Vagina (tissue), 2 donors: ENCODE measurements around the gene ZBTB12.
"Not testable (repeated sequence)": the region's sequence is repeated elsewhere in the genome, so short reads cannot be mapped to it uniquely, and the experiment has no call there.

ENCODE experiments used
- POLR2AphosphoS5 ChIP-seq, 2 donors: sonication (generic); formaldehyde crosslinking; IDR thresholded peaks; one replicate each; pipeline ENCODE4 v1.9.0; 2017; ENCODE audit warnings: antibody characterized with exemption in 2 of 2, mild to moderate bottlenecking in 2 of 2, low read depth in 1 of 2; ENCODE audit not compliant: insufficient read depth in 1 of 2
- TF ChIP-seq, protein P1 (sequence below), 3 experiments: fragments of 450-650 bp in 2 of 3; fragments of 200-600 bp in 1 of 3; sonication (generic) in 1 of 3; IDR thresholded peaks; one replicate each; pipeline ENCODE4 v1.5.1; 2017 to 2019; ENCODE audit warnings: antibody characterized with exemption in 3 of 3, mild to moderate bottlenecking in 2 of 3, moderate library complexity in 2 of 3

GRCh38 chr6:31868658-31868971, 33.3 kb downstream of the ZBTB12 start:
- TF ChIP-seq, protein P1, sequence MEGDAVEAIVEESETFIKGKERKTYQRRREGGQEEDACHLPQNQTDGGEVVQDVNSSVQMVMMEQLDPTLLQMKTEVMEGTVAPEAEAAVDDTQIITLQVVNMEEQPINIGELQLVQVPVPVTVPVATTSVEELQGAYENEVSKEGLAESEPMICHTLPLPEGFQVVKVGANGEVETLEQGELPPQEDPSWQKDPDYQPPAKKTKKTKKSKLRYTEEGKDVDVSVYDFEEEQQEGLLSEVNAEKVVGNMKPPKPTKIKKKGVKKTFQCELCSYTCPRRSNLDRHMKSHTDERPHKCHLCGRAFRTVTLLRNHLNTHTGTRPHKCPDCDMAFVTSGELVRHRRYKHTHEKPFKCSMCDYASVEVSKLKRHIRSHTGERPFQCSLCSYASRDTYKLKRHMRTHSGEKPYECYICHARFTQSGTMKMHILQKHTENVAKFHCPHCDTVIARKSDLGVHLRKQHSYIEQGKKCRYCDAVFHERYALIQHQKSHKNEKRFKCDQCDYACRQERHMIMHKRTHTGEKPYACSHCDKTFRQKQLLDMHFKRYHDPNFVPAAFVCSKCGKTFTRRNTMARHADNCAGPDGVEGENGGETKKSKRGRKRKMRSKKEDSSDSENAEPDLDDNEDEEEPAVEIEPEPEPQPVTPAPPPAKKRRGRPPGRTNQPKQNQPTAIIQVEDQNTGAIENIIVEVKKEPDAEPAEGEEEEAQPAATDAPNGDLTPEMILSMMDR (IDR thresholded peaks at IDR 0.05) = not testable (repeated sequence)
- not testable (repeated sequence) for TF ChIP-seq POLR2AphosphoS5 (IDR thresholded peaks at IDR 0.05; ENCODE audit: insufficient read depth in 1 of 2, low read depth in 1 of 2)
